Erythroblast (primary cell): ENCODE measurements around the gene GABBR1.

Source experiments
- GATA1 ChIP-seq: IDR thresholded peaks from 2 replicates; pipeline ENCODE4 v1.6.1; 2011; ENCODE audit warnings: low read depth, mild to moderate bottlenecking, control low read depth, low read length, moderate library complexity
- POLR2A ChIP-seq: IDR thresholded peaks from 2 replicates; pipeline ENCODE4 v1.6.1; 2011; ENCODE audit warnings: mild to moderate bottlenecking, low read length

GRCh38 chr6:29567991-29568390 is 65.0 kb downstream of the GABBR1 start:
- TF ChIP-seq POLR2A, result no peak
- TF ChIP-seq GATA1, result no peak
